Measurements from ENCODE around the gene XKRX. TPM values are rescaled to one million over a fixed set of nuclear protein-coding genes. Genes with fewer than 3 reads are reported as not detected.

The XKRX gene
- total RNA-seq, 4 donors from 2014 or later, result 20.4 to 42.5 (median 34.0) TPM

DNA sequence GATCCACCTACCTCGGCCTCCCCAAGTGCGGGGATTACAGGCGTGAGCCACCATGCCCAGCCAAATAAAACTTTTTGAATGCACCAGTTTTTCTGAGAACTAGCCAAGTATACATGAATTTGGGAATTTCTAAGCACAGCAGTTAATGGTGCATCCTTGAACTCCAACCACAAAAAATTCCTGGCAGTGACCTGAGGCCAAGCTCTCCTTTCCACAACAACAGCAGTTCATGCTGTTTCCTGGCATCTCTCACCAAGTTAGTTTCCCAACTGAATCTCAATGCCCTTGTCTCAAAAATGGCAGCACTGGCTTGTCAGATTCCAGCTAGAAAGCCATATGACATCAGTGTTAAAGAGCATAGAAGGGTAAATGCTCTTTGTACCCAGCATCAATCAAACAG is 15.9 kb upstream of the XKRX start:
- H3K9me3 ChIP-seq, result no peaks in the 10 kb centered on the region
- H3K27me3 ChIP-seq, result no peaks in the 10 kb centered on the region
- H3K27ac ChIP-seq, result no peak overlapping the region
- WGBS, result 81% methylated on average over 3 of the region's 3 CpGs
- no peaks in the 10 kb centered on the region for H3K4me1 ChIP-seq
- no peak overlapping the region for H3K4me3 ChIP-seq
- no peak for DNase-seq (ENCODE audit: low spot score in 2 of 2)
- H3K36me3 ChIP-seq, result no peaks in the 10 kb centered on the region
- TF ChIP-seq POLR2AphosphoS5 (IDR thresholded peaks at IDR 0.05), result no peak
- TF ChIP-seq, protein P1, sequence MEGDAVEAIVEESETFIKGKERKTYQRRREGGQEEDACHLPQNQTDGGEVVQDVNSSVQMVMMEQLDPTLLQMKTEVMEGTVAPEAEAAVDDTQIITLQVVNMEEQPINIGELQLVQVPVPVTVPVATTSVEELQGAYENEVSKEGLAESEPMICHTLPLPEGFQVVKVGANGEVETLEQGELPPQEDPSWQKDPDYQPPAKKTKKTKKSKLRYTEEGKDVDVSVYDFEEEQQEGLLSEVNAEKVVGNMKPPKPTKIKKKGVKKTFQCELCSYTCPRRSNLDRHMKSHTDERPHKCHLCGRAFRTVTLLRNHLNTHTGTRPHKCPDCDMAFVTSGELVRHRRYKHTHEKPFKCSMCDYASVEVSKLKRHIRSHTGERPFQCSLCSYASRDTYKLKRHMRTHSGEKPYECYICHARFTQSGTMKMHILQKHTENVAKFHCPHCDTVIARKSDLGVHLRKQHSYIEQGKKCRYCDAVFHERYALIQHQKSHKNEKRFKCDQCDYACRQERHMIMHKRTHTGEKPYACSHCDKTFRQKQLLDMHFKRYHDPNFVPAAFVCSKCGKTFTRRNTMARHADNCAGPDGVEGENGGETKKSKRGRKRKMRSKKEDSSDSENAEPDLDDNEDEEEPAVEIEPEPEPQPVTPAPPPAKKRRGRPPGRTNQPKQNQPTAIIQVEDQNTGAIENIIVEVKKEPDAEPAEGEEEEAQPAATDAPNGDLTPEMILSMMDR (IDR thresholded peaks at IDR 0.05), result no peak
- TF ChIP-seq EP300 (IDR thresholded peaks at IDR 0.05), result no peak
- TF ChIP-seq POLR2A (IDR thresholded peaks at IDR 0.05), result no peak

GRCh38 chrX:100939333-100939732 is 10.6 kb upstream of the XKRX start:
- no peak for DNase-seq (ENCODE audit: low spot score in 2 of 2)
- Histone ChIP-seq H3K36me3 (no peaks in the 10 kb centered on the region), H3K4me3 (no peak overlapping the region), H3K9me3 (no peaks in the 10 kb centered on the region), H3K4me1 (no peaks in the 10 kb centered on the region), H3K27ac (no peak overlapping the region), H3K27me3 (no peaks in the 10 kb centered on the region)
- 55% methylated on average over 4 of the region's 4 CpGs for WGBS
- TF ChIP-seq POLR2AphosphoS5 (IDR thresholded peaks at IDR 0.05), result no peak
- TF ChIP-seq, protein P1 (IDR thresholded peaks at IDR 0.05), result no peak
- no peak for TF ChIP-seq EP300 (IDR thresholded peaks at IDR 0.05)
- TF ChIP-seq POLR2A (IDR thresholded peaks at IDR 0.05), result no peak

GRCh38 chrX:100935767-100936166 is 7.0 kb upstream of the XKRX start:
- no peak for DNase-seq (ENCODE audit: low spot score in 2 of 2)
- Histone ChIP-seq H3K27ac (no peak overlapping the region), H3K9me3 (no peaks in the 10 kb centered on the region), H3K4me3 (no peak overlapping the region), H3K27me3 (no peaks in the 10 kb centered on the region), H3K4me1 (no peaks in the 10 kb centered on the region), H3K36me3 (no peaks in the 10 kb centered on the region)
- TF ChIP-seq POLR2AphosphoS5 (IDR thresholded peaks at IDR 0.05), result no peak
- TF ChIP-seq, protein P1 (IDR thresholded peaks at IDR 0.05), result no peak
- no peak for TF ChIP-seq POLR2A (IDR thresholded peaks at IDR 0.05)
- no peak for TF ChIP-seq EP300 (IDR thresholded peaks at IDR 0.05)
- 55% methylated on average over 2 of the region's 2 CpGs for WGBS

GRCh38 chrX:100931925-100932285 is 3.2 kb upstream of the XKRX start:
- Histone ChIP-seq H3K4me3 (no peak overlapping the region), H3K9me3 (no peaks in the 10 kb centered on the region), H3K36me3 (no peaks in the 10 kb centered on the region), H3K4me1 (peaks cover 5% of the 10 kb centered on the region), H3K27ac (no peak overlapping the region), H3K27me3 (no peaks in the 10 kb centered on the region)
- WGBS, result 80% methylated on average over 3 of the region's 3 CpGs
- no peak for TF ChIP-seq EP300 (IDR thresholded peaks at IDR 0.05)
- TF ChIP-seq POLR2A (IDR thresholded peaks at IDR 0.05), result no peak
- TF ChIP-seq, protein P1 (IDR thresholded peaks at IDR 0.05), result no peak
- TF ChIP-seq POLR2AphosphoS5 (IDR thresholded peaks at IDR 0.05), result no peak
- no peak for DNase-seq (ENCODE audit: low spot score in 2 of 2)

DNA sequence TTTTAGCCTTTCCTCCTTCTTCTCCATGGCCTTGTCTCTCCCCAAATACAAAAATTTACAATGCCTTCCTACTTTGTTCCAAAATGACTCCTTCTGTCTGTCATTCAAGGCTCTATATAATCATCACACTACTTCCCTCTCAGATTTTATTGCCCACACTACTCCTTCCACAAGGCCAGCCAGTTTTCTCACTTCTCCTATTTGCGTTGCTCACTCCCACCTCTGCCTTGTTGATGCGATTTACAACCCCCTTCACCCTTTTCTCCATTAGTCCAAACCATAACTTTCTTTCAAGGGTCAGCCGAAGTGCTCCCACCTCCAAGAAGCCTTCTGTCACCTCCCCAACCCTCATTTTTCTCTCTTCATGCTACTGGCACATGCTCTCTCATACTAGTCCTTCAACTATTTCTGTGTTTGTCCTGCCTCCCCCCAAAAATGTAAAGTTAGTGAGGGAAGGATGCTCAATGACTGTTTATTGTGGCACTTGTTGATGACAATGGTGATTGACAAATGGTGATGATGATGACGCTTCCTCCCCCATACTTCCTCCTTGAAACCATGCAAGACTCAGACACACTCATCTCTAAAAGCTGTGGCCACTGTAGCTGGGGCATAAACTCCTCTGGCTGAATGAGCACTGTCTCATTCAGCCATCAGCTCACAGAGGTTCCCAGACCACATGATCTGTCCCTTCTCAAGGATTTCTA is 2.7 kb upstream of the XKRX start:
- no peak for TF ChIP-seq EP300 (IDR thresholded peaks at IDR 0.05)
- no peak for TF ChIP-seq POLR2A (IDR thresholded peaks at IDR 0.05)
- TF ChIP-seq, protein P1 (IDR thresholded peaks at IDR 0.05), result no peak
- TF ChIP-seq POLR2AphosphoS5 (IDR thresholded peaks at IDR 0.05), result no peak
- Histone ChIP-seq H3K27ac (no peak overlapping the region), H3K4me1 (peaks cover 5% of the 10 kb centered on the region), H3K9me3 (no peaks in the 10 kb centered on the region), H3K4me3 (no peak overlapping the region), H3K27me3 (no peaks in the 10 kb centered on the region), H3K36me3 (no peaks in the 10 kb centered on the region)
- 76% methylated on average over 4 of the region's 4 CpGs for WGBS
- DNase-seq (ENCODE audit: low spot score in 2 of 2), result no peak
